Measurements from ENCODE around the gene MED13. TPM values are rescaled to one million over a fixed set of nuclear protein-coding genes. Genes with fewer than 3 reads are reported as not detected.
A peak's percentile ranks its signal among the peaks of the same experiment; 100 is the strongest.
"Not testable (repeated sequence)": the region's sequence is repeated elsewhere in the genome, so short reads cannot be mapped to it uniquely, and the experiment has no call there.

The MED13 gene
- total RNA-seq, 1 donor from 2014 or later, result 75.1 TPM

DNA sequence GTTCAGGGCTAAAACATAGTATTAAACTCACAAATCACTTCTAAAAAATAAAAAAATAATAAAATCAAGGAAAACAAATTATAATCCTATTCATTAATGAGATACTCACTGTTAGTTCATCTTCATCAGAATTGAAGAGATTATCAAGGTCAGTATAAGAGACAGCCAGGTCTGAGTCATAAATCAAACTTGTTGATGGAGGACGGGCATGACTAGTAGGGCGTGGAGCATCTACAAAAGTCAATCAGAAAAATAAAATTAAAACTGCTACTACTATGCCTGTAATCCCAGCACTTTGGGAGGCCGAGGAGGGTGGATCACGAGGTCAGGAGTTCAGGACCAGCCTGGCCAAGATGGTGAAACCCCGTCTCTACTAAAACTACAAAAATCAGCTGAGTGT lies 78.2 kb downstream of the MED13 start:
- DNase-seq, result no peak

- DNase-seq, result no peak
Observed at GRCh38 chr17:61984821-61985220, 80.3 kb downstream of the MED13 start.

GRCh38 chr17:61981323-61981722 lies 83.8 kb downstream of the MED13 start:
- DNase-seq, result no peak

DNA sequence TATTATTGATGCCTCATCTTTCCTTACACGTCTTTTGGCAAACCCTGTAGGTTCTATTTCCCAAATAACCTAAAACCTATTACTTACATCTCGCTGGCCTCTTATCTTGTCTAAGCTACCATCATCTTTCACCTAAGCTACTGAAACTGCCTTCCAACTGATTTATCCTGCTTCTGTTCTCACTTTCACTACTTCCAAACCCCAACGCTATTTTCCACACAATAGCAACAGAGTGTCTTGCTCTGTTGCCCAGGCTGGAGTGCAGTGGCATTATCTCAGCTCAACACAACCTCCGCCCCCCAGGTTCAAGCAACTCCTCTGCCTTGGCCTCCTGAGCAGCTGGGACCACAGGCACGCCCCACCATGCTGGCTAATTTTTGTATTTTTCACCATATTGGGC lies 84.5 kb downstream of the MED13 start:
- no peak for DNase-seq

- no peak for DNase-seq
Observed at GRCh38 chr17:61974115-61974514, 91.0 kb downstream of the MED13 start.

GRCh38 chr17:61972311-61972710 lies 92.8 kb downstream of the MED13 start:
- DNase-seq, result no peak

DNA sequence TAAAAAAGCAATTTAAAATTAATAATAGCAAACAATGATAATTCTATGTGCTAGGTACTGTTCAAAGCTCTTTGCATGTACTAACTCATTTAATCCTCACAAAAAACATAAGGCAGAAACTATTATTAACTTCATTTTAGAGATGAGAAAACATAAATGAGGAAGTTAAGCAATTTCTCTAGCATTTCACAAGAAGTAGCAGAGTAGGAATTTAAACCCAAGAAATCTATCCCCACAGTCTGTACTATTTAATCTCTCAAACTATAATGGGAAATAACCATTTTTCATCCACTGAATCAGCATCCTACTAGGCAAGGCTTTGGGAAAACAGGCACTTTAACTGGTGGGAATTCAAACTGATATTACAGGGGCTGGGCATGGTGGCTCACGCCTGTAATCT lies 95.0 kb downstream of the MED13 start:
- no peak for DNase-seq

DNA sequence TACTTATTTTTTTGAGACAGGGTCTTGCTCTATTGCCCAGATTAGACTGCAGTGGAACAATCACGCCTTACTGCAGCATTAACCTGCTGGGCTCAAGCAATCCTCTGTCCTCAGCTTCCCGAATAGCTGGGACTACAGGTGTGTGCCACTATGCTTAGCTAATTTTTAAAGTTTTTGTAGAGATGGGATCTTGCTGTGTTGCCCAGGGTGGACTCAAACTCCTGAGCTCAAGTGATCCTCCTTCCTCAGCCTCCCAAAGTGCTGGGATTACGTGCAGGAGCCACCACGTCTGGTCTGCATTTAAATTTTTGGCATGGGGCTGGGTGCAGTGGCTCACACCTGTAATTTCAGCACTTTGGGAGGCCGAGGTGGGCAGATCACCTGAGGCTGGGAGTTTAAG lies 96.3 kb downstream of the MED13 start:
- no peak for DNase-seq

- DNase-seq, result no peak
Observed at GRCh38 chr17:61967729-61968128, 97.3 kb downstream of the MED13 start.

DNA sequence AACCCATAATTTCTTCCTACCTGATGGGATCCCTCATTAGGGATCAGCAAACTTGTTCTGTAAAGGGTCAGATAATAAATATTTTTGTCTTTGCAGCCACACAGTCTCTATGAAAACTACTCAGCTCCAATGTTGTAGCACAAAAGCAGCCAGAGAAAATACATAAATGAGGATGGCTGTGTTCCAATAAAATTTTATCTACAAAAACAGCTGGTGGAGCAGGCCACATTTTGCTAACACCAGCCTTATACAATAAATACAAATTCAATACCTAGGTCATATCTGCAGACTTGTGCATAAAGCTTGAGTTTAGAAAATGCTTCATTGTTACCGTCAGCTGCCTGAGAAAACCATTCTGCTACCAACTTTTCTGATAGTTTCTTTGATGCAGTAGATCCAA lies 98.9 kb downstream of the MED13 start:
- DNase-seq, result no peak

GRCh38 chr17:61955619-61956018 lies 109.5 kb downstream of the MED13 start:
- no peak for DNase-seq

DNA sequence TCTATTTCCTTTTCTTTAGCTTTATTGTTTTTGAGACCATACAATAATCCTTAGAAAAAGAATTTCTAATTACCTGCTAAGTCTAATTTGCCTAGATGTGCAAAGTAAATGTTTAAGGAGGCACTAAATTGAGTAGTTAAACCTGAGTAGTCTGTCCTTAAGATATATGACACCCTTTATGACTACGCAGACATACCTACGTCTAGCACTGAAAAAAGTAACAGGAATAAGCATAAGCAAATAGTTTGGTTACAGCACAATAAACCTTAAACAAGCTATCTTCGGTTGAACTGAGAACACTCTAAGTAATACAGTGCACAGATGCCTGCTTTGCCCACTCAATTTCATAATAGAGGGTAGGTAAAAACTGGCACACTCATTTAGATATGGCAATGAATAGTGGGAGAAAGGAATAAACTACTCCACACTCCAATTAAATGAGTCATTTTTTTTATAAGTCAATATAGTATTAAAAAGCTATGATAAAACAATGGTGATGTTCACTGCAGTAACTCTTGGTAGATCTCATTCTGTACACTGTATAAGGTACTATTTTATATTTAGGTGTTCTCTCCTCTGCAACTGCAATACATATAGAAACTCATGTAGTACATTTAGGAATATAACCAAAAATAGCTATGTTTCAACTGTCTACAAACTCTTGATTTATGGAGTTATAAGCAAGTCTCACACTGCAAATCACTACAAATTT lies 117.6 kb downstream of the MED13 start:
- DNase-seq, result no peak

DNA sequence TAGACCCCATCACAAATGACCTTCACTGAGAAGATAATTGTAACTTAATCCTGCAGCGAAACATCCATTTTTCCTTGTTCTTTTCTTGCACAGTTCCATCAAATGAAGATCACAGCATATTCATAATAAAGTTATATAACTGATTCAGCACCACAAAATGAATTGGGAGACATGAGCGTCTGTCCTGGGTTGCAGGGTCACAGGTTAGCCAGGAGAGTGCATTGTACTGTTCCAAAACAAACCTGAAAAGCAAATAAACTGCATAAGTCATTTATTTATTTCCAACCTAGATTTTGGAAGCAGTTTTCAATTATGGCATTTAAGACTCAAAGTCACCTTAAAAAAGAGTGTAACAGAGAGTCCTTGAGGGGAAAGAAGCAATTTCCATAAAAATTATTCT lies 118.7 kb downstream of the MED13 start:
- no peak for DNase-seq

GRCh38 chr17:61943117-61943516 lies 122.0 kb downstream of the MED13 start:
- no peak for DNase-seq

GRCh38 chr17:61942085-61942484 lies 123.0 kb downstream of the MED13 start:
- no peak for DNase-seq

- DNase-seq, result no peak
Observed at GRCh38 chr17:61928101-61928436, 137.0 kb downstream of the MED13 start.

GRCh38 chr17:61927208-61928100 lies 137.6 kb downstream of the MED13 start, which contains the start of gene INTS2:
Gene INTS2 (minus strand): TSS chr17:61927982. CDS start chr17:61926644, 1,338 bp downstream.
- DNase-seq, result peak; percentile 92

GRCh38 chr17:61926826-61927207 lies 138.3 kb downstream of the MED13 start:
- DNase-seq, result peak; percentile 38

DNA sequence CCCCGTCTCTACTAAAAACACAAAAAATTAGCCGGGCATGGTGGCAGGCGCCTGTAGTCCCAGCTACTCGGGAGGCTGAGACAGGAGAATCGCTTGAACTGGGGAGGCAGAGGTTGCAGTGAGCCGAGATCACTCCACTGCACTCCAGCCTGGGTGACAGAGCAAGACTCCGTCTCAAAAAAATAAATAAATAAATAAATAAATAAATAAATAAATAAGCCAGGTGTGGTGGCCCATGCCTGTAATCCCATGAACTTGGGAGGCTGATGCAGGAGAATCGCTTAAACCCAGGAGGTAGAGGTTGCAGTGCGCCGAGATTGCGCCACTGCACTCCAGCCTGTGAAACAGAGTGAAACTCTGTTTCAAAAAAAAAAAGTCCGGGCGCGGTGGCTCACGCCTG lies 149.9 kb downstream of the MED13 start:
- DNase-seq, result not testable (repeated sequence)

DNA sequence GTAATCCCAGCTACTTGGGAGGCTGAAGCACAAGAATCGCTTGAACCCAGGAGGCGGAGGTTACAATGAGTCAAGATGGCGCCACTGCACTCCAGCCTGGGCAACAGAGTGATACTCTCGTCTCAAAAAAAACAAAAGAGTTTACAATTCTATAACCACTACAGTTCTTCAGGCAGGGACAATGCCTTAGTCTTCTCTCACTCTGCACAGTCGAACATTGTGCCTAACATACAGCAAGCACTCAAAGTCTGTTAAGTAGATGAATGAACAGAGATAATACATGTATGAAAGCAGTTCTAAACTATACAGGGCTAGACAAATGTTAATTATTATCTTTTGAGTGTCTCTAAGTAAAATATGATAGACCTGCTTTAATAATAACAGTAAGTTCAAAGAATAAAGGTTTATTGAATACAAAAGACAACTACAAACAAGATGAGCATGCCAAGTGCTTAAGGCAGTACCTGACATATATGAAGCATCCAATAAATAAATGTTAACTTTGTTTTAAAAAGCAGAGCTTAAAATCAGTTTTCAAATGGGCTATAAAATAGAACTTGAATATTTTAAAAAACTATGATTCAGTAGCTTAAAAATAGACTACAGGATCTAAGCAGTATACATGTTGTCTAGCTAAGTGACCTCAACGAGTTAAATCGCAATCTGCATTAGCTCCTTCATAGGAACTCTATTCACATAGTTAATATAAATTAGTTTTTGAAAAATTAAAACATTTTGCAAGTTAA lies 156.6 kb downstream of the MED13 start:
- DNase-seq, result no peak

GRCh38 chr17:61907361-61907760 lies 157.7 kb downstream of the MED13 start:
- DNase-seq, result no peak

DNA sequence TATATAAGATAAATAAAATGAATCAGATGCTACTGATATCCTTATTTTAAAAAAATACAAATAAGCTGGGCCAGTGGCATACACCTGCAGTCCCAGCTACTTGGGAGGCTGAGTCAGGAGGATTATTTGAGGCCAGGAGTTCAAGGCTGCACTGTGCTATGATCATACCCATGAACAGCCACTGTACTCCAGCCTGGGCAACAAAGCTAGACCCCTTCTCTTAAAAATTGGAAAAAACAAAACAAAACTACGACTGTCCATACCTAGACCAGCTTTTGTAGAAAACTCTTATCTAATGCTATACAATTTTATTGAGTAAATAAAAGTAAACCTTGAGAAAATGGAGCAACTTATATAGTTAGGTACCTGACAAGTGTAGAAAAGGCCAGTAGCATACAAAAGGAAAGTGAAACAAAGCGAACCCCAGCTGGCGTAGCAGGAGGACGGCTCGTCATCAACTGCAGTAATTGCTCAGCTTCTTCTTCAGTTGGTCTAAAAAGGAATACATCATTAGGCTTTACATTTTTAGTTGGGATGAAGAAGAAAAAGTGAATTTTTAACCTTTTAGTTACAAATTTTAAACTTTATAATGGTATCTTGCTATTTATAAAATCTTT lies 160.9 kb downstream of the MED13 start:
- no peak for DNase-seq

DNA sequence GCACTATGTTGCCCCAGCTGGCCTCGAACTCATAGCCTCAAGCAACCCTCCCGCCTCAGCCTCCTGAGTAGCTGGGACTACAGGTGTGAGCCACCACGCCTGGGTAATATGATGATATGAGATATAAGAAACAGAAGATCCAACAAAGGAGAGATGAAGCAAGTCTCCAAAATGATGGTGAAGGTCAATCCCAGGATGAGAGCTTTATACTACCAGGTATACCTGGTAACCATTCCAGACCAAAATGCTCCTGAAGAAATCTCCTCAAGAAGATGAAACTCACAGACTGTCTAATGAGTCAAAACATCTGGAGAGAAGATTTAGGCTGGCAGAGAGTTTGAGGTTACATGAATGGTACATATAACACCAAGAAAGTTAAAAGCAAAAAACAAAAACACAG lies 161.8 kb downstream of the MED13 start:
- DNase-seq, result no peak

Measured in skin of body (tissue), 2 donors.